GF-D8 (cell line): ENCODE results near the gene MYB.
"Not testable (repeated sequence)": the region's sequence is repeated elsewhere in the genome, so short reads cannot be mapped to it uniquely, and the experiment has no call there.

Experiments
- DNase-seq: peaks from one replicate; lab custom pipeline; 2025; lab: John Stamatoyannopoulos, UW

The MYB gene

GRCh38 chr6:135180542-135181332, at the start of gene MYB:
Gene MYB (plus strand): TSS chr6:135181308. CDS start chr6:135181514, 206 bp downstream.
- DNase-seq = peak; percentile 84

- no peak for DNase-seq
Observed at GRCh38 chr6:135132776-135133175, 48.3 kb upstream of the MYB start.

- DNase-seq = no peak
Observed at GRCh38 chr6:135135835-135136234, 45.3 kb upstream of the MYB start.

- no peak for DNase-seq
Observed at GRCh38 chr6:135137826-135138225, 43.3 kb upstream of the MYB start.

- no peak for DNase-seq
Observed at GRCh38 chr6:135141182-135141581, 39.9 kb upstream of the MYB start.

- DNase-seq = no peak
Observed at GRCh38 chr6:135141728-135142127, 39.4 kb upstream of the MYB start.

GRCh38 chr6:135142232-135142631, 38.9 kb upstream of the MYB start:
- DNase-seq = not testable (repeated sequence)

GRCh38 chr6:135144673-135145062, 36.4 kb upstream of the MYB start:
- peak; percentile 30 for DNase-seq

- DNase-seq = peak; percentile 34
Observed at GRCh38 chr6:135145063-135145800, 35.9 kb upstream of the MYB start.

- no peak for DNase-seq
Observed at GRCh38 chr6:135146162-135146934, 34.8 kb upstream of the MYB start.

- DNase-seq = peak; percentile 55
Observed at GRCh38 chr6:135147637-135148592, 33.2 kb upstream of the MYB start.

- DNase-seq = peak; percentile 71
Observed at GRCh38 chr6:135148889-135149288, 32.2 kb upstream of the MYB start.

GRCh38 chr6:135149376-135149775, 31.7 kb upstream of the MYB start:
- DNase-seq = peak; percentile 87

GRCh38 chr6:135150481-135150880, 30.6 kb upstream of the MYB start:
- not testable (repeated sequence) for DNase-seq

GRCh38 chr6:135154125-135154524, 27.0 kb upstream of the MYB start:
- not testable (repeated sequence) for DNase-seq

- DNase-seq = no peak
Observed at GRCh38 chr6:135158397-135158796, 22.7 kb upstream of the MYB start.

- no peak for DNase-seq
Observed at GRCh38 chr6:135159531-135159930, 21.6 kb upstream of the MYB start.

GRCh38 chr6:135161411-135162395, 19.4 kb upstream of the MYB start:
- DNase-seq = no peak

GRCh38 chr6:135162678-135163439, 18.2 kb upstream of the MYB start:
- no peak for DNase-seq

GRCh38 chr6:135163440-135163738, 17.7 kb upstream of the MYB start:
- DNase-seq = no peak
